WERI-Rb-1 (cell line): ENCODE measurements around the gene TNFAIP2.

ENCODE experiments used
- DNase-seq: peaks from one replicate; pipeline ENCODE4 v3.0.0-alpha.2; 2020
- H3K27ac ChIP-seq: fragments of 250-450 bp; sonication (Bioruptor Pico); 2 replicates; pipeline ENCODE4 v1.5.1; 2020; ENCODE audit warnings: mild to moderate bottlenecking, moderate library complexity
- H3K27me3 ChIP-seq: fragments of 250-450 bp; sonication (Bioruptor Pico); 2 replicates; pipeline ENCODE4 v1.5.1; 2021; ENCODE audit warnings: mild to moderate bottlenecking, low read depth, moderate library complexity; ENCODE audit not compliant: insufficient read depth, severe bottlenecking
- H3K36me3 ChIP-seq: fragments of 250-450 bp; sonication (Bioruptor Pico); 2 replicates; pipeline ENCODE4 v1.5.1; 2020; ENCODE audit warnings: mild to moderate bottlenecking, moderate library complexity
- H3K4me3 ChIP-seq: 2 replicates; pipeline ENCODE4 v1.5.1; 2011; ENCODE audit warnings: low read depth, mild to moderate bottlenecking, control low read depth, low read length
- H3K9me3 ChIP-seq: fragments of 250-450 bp; sonication (Bioruptor Pico); 2 replicates; pipeline ENCODE4 v1.5.1; 2021; ENCODE audit warnings: mild to moderate bottlenecking, moderate library complexity; ENCODE audit not compliant: severe bottlenecking
- TF ChIP-seq, protein P1 (sequence below): IDR thresholded peaks from 2 replicates; pipeline ENCODE4 v1.5.1; 2011; ENCODE audit warnings: low read depth, mild to moderate bottlenecking, control low read depth, inconsistent platforms, low read length

Gene TNFAIP2

DNA sequence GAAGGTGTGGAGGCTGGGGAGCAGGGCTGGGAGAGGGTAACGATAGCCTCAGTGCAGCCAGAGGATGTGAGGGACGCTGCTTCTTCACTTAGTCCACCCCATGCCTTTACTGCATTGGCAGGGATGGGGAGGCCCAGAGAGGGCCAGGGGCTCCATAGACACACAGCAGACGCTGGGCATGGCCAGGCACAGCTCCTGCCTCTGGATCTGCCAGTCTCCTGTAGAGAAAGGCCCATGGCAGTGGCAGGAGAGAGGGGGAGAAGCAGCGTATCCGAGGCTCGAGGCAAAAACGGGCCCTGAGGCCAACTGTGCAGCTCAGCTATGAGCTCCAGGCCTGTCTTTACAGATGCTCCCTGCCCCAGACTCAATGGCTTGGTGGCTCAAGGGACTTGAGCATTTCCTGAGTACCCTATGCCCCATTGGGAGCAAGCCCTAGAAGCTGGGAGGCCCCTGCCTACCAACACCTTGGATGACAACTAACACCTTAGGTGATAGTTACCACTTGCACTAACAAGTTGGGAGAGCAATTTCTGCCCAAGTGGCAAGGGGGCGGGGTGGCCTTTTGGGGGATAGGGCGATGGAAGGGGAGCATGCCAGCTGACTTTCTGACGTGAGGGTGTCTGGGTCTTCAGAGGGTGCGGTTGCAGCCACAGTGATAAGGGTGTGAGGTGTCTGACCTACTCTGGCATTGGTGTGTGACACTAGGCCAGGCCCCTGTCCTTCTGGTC lies 44.2 kb upstream of the TNFAIP2 start:
- no peak overlapping the region for H3K4me3 ChIP-seq
- H3K27ac ChIP-seq, result no peak overlapping the region
- no peaks in the 10 kb centered on the region for H3K27me3 ChIP-seq
- TF ChIP-seq, protein P1, sequence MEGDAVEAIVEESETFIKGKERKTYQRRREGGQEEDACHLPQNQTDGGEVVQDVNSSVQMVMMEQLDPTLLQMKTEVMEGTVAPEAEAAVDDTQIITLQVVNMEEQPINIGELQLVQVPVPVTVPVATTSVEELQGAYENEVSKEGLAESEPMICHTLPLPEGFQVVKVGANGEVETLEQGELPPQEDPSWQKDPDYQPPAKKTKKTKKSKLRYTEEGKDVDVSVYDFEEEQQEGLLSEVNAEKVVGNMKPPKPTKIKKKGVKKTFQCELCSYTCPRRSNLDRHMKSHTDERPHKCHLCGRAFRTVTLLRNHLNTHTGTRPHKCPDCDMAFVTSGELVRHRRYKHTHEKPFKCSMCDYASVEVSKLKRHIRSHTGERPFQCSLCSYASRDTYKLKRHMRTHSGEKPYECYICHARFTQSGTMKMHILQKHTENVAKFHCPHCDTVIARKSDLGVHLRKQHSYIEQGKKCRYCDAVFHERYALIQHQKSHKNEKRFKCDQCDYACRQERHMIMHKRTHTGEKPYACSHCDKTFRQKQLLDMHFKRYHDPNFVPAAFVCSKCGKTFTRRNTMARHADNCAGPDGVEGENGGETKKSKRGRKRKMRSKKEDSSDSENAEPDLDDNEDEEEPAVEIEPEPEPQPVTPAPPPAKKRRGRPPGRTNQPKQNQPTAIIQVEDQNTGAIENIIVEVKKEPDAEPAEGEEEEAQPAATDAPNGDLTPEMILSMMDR, result no peak
- DNase-seq, result no peak
- no peaks in the 10 kb centered on the region for H3K9me3 ChIP-seq
- no peaks in the 10 kb centered on the region for H3K36me3 ChIP-seq

GRCh38 chr14:103081951-103082350 lies 41.3 kb upstream of the TNFAIP2 start:
- TF ChIP-seq, protein P1, result no peak
- H3K27me3 ChIP-seq, result no peaks in the 10 kb centered on the region
- H3K4me3 ChIP-seq, result no peak overlapping the region
- DNase-seq, result no peak
- H3K27ac ChIP-seq, result no peak overlapping the region
- no peaks in the 10 kb centered on the region for H3K36me3 ChIP-seq
- H3K9me3 ChIP-seq, result no peaks in the 10 kb centered on the region

DNA sequence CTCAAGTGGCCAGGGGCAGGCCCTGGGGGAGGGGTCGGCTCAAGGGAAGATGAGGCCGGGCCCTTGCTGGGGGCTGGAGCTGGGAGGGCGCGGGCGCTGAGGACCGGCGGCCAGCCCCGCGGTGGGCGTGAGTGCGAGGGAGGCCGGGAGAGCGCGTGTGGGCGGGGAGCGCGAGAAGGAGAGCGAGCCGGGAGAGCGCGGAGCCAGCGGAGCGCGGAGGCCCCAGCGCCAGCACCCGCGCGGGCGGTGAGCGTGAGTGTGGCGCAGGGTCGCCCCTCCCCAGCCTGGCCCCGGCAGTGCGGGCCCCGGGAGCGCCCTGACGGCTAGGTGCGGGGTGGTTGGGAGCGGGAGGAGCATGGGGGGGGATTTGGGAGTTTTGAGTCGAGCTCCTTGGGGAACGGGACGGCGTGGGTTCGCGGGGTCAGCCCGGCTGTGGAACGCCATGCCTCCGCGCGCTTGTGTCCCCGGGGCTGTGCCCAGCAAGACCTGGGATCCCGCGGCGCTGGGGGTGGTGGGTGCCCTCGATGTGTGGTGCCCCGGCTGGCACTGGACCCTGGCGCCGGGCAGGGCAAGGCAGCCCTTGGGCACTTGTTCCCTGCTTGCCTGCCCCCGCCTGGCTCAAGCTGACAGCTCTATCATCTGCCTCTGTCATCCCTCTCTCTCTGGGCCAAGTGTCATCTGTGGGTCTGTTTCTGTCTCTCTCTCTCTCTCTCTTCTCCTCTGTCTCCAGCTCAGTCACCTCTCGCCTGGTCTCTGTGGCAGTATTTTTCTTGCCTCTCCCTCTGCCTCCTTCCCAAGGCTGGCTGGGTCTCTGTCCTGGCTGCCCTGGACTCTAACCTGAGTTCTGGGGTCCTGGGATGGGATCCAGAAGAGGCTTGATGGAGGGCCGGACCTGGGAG lies 39.0 kb upstream of the TNFAIP2 start, which contains the start of gene LBHD2:
Gene LBHD2, plus strand, starts transcription at position 190 of the 899 bp plus-strand sequence. CDS start 1,803 bp downstream, outside the sequence.
- no peaks in the 10 kb centered on the region for H3K9me3 ChIP-seq
- H3K27me3 ChIP-seq, result no peaks in the 10 kb centered on the region
- TF ChIP-seq, protein P1, result no peak
- DNase-seq, result no peak
- H3K4me3 ChIP-seq, result no peak within 1 kb of the TSS
- H3K27ac ChIP-seq, result no peak within 1 kb of the TSS
- H3K36me3 ChIP-seq, result no peaks in the 10 kb centered on the region

DNA sequence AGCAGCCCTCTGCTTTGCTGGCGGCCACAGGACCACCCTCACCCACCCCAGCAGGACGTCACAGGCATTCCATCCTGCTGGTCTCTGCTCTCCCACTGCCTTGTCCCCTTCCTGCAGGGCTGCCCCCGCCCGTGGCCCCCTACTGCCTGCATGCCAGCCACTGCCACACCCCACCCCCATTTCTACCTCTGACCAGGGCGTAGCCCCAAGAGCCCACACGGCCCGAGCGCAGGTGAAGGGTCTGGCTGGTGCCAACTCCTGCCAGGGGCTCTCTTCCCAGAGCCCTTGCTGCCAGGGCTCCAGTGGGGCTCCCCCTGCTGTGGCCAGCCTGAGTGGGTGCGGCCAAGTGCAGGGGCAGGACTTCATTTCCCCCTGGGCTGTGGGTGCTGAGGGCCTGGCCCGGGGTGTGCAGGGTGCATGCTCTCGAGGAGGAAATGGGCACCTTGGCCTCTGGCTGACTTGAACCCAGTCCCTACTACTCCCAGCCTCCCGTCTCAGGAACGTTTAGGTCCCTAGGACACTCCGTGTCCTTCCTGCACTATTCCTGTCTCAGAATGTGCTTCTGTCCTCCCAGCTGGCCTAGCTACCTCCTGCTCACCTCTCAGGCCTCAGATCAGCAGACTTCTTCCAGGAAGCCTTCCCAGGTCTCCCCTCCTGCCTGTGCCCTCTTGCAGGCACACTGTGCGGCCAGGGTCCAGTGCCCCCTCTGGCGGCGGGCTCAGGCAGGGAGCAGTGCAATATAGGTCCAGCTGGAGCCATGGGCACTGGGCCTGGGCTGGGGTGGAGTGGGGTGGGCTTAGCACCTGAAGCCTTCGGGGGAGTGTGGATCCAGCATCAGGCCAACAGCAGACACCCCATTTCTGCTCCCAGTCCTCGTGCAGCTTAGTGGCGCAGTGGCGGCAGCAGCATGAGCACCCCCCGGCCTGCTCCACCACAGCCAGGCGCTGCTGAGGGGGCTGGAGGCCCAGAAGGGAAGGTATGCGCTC lies 37.9 kb upstream of the TNFAIP2 start:
- no peaks in the 10 kb centered on the region for H3K36me3 ChIP-seq
- H3K9me3 ChIP-seq, result no peaks in the 10 kb centered on the region
- no peak overlapping the region for H3K27ac ChIP-seq
- DNase-seq, result no peak
- no peaks in the 10 kb centered on the region for H3K27me3 ChIP-seq
- TF ChIP-seq, protein P1, result no peak
- H3K4me3 ChIP-seq, result no peak overlapping the region

GRCh38 chr14:103086771-103087342 lies 36.4 kb upstream of the TNFAIP2 start:
- DNase-seq, result no peak
- H3K36me3 ChIP-seq, result no peaks in the 10 kb centered on the region
- no peak overlapping the region for H3K27ac ChIP-seq
- H3K4me3 ChIP-seq, result no peak overlapping the region
- TF ChIP-seq, protein P1, result no peak
- H3K27me3 ChIP-seq, result no peaks in the 10 kb centered on the region
- H3K9me3 ChIP-seq, result no peaks in the 10 kb centered on the region
